LNCaP clone FGC (cell line): ENCODE results near the gene MAB21L3.

Source experiments
- DNase-seq: peaks from one replicate; pipeline ENCODE4 v3.0.0-alpha.2; 2011; ENCODE audit warnings: low read depth
- H3K4me3 ChIP-seq: 2 replicates; pipeline ENCODE4 v1.5.1; 2011; ENCODE audit warnings: mild to moderate bottlenecking, low read depth, low read length, control low read depth
- TF ChIP-seq, protein P1 (sequence below): IDR thresholded peaks from 2 replicates; pipeline ENCODE4 v1.5.1; 2012; ENCODE audit warnings: mild to moderate bottlenecking; ENCODE audit not compliant: control insufficient read depth, insufficient read depth; ENCODE audit errors: extremely low read depth

Gene MAB21L3

DNA sequence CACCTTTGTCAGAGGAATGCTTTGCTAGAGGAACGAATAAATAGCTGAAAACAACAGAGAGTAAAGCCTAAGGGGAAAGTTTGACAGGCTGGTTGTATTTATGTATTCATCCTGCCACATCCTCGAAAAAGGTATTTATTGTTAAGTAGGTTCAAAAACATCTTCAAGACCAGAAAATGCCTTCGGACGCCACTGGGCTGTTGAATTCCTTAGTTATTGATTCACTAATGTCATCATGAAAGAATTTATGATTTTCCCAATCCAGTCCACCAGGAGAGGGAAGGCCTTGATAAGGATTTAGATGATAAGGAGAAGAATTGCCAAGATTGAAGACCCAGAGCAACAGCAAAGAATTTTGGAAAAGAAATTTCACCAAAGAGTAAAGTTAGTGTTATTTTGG is 35.2 kb upstream of the MAB21L3 start:
- DNase-seq, result no peak
- H3K4me3 ChIP-seq, result no peak overlapping the region
- TF ChIP-seq, protein P1, sequence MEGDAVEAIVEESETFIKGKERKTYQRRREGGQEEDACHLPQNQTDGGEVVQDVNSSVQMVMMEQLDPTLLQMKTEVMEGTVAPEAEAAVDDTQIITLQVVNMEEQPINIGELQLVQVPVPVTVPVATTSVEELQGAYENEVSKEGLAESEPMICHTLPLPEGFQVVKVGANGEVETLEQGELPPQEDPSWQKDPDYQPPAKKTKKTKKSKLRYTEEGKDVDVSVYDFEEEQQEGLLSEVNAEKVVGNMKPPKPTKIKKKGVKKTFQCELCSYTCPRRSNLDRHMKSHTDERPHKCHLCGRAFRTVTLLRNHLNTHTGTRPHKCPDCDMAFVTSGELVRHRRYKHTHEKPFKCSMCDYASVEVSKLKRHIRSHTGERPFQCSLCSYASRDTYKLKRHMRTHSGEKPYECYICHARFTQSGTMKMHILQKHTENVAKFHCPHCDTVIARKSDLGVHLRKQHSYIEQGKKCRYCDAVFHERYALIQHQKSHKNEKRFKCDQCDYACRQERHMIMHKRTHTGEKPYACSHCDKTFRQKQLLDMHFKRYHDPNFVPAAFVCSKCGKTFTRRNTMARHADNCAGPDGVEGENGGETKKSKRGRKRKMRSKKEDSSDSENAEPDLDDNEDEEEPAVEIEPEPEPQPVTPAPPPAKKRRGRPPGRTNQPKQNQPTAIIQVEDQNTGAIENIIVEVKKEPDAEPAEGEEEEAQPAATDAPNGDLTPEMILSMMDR, result no peak

DNA sequence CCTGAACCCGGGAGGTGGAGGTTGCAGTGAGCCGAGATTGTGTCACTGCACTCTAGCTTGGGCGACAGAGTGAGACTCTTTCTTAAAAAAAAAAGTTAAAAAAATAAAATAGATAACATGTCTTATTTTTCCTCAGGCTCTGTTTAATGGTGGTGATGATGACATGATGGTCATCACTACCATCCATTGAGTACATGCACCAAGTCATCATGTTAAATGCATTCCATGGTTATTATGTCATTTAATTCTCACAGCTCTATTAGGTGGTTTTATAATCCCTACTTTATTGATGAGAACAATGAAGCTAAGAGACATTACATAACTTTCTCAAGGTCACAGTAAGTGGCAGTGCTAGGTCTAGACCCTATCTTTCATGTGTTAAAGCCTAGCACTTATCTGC is 34.4 kb upstream of the MAB21L3 start:
- H3K4me3 ChIP-seq, result no peak overlapping the region
- TF ChIP-seq, protein P1, result no peak
- DNase-seq, result no peak

DNA sequence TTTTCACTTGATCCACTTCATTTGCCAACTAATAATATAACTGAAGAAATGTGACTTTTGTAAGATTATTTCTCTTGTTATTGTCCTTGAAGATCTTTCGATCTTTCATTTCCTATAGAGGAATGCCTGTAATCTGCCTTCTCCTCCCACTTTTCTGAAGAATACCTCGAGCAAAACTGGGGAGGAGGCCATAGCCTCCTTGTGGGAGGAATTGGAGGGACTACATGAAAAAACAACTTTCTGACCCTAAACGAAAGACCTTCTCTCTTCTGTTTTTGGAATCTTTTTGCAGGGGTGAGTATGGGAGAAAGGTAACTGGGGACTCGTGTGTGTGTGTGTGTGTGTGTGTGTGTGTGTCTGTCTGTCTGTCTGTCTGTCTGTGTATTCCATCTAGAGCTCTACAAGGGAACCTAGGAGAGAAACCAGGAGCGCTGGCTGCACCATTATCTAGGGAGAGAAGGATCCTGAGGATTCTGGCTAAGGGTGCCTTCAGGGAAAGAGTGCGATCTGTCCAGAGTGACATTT is 32.4 kb upstream of the MAB21L3 start:
- no peak overlapping the region for H3K4me3 ChIP-seq
- TF ChIP-seq, protein P1, result no peak
- no peak for DNase-seq

DNA sequence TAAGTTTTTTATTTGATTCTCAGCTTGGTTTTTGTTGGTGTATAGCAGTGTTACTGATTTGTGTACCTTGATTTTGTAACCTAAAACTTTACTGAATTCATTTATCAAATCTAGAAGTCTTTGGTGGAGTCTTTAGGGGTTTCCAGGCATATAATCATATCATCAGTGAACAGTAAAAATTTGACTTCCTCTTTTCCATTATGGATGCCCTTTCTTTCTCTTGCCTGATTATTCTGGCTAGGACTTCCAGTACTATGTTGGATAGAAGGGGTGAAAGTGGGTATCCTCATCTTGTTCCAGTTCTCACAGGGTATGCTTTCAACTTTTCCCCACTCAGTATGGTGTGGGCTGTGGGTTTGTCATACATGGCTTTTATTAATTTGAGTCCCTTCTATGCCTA is 23.6 kb upstream of the MAB21L3 start:
- TF ChIP-seq, protein P1, result no peak
- no peak for DNase-seq
- H3K4me3 ChIP-seq, result no peak overlapping the region

DNA sequence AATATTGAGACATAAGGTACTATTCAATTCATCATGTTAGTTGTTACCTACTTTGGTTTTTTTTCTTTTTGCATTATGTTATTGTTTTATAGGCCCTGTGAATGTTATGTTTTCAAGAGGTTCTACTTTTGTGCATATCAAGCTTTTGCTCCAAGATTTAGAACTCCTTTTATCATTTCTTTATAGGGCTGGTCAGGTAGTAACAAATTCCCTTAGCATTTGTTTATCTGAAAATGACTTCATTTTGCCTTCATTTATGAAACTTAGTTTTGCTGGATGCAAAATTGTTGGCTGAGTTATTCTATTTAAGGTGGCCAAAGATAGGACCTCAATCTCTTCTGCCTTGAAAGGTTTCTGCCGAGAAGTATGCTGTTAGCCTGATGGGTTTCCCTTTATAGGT is 21.3 kb upstream of the MAB21L3 start:
- H3K4me3 ChIP-seq, result no peak overlapping the region
- TF ChIP-seq, protein P1, result no peak
- DNase-seq, result no peak

DNA sequence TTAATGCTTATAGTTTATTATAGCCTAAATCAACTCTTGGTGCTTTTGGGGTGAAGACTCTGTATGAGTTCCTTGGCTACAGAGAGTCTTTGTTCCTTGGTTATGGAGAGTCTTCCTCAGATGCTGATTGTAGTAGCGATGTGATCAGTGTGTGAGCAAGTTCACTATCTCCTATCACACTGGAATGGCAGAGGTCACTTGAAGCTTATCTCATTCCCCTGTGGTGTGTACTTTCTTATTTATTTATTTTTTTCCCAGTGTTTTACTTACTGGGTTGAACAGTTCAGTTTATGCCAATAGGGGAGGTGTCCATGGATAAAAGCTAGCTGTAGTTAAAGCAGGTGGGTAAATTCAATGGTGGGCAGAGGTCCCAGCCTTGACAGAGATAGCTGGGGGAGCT is 20.1 kb upstream of the MAB21L3 start:
- no peak for DNase-seq
- TF ChIP-seq, protein P1, result no peak

DNA sequence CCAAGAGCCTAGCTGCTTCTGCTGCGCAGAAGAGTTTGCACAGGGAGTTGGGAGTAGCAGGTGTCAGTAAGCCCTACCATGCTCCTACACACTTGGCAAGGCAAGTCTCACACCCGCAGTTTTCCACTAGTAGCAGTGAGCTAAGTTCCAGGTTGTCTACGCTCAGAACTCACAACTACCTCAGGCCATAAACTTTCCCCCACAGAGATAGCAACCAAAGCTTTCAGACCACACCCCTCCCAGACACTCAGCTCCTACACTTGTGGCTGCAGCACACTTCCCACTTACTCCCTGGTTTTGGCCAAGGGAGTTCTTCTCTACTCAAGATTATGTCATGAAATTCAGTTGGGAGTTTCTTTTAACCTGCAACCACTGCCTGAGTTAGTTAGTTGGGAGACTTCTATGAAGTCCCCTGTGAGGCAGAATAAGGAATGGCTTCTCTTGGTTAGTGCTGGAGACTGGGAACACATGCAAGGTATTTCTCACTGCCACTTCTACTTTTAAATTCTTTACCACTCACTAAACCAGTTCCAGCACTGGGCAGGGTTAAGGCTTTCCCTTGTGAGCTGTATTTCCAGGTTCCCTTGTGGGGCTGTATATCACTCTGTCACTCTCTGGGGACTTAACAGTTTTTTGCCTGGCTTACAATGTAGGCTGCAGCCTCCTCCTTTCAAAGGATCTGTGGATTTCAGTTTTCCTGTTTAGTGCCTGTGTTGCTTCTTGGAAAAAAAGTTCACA is 18.3 kb upstream of the MAB21L3 start:
- H3K4me3 ChIP-seq, result no peak overlapping the region
- TF ChIP-seq, protein P1, result no peak
- no peak for DNase-seq

More for the DNA sequence above, 20.1 kb upstream of the MAB21L3 start:
- no peak overlapping the region for H3K4me3 ChIP-seq
